ENCODE data around the gene DHRS2. TPM values are rescaled to one million over a fixed set of nuclear protein-coding genes. Genes with fewer than 3 reads are reported as not detected.

Gene DHRS2
- total and polyA plus RNA-seq, 2 donors (not counting 1 experiment from before 2014, with no cell fraction given) = not detected

- Histone ChIP-seq H4K20me1 (ENCODE audit: control insufficient read depth, insufficient read depth, low read length, poor library complexity, severe bottlenecking) (no peaks in the 10 kb centered on the region), H3K4me1 (ENCODE audit: control insufficient read depth in 2 of 2, insufficient read depth in 2 of 2, low read length in 2 of 2) (peaks cover 5 to 9% of the 10 kb centered on the region in 2 donors), H3K4me3 (ENCODE audit: control extremely low read depth in 1 of 5, extremely low read depth in 1 of 5, insufficient read depth in 1 of 5, low read depth in 2 of 5, low read length in 4 of 5) (no peak overlapping the region), H3K27me3 (replicated peaks in 1 of 4; ENCODE audit: control extremely low read depth in 1 of 4, control insufficient read depth in 3 of 4, insufficient read depth in 4 of 4, low read length in 3 of 4) (peaks cover 0 to 40% (median 23%) of the 10 kb centered on the region in 4 experiments), H2AFZ (ENCODE audit: insufficient read depth, low read depth, low read length, poor library complexity, severe bottlenecking) (no peak overlapping the region), H3K4me2 (replicated peaks; ENCODE audit: low read depth, low read length, poor library complexity, severe bottlenecking) (no peak overlapping the region), H3K79me2 (ENCODE audit: control insufficient read depth, insufficient read depth, low read length) (no peaks in the 10 kb centered on the region), H3K27ac (ENCODE audit: low read length in 2 of 2) (no peak overlapping the region), H3K9ac (ENCODE audit: low read length) (no peak overlapping the region), H3K36me3 (replicated peaks in 1 of 2; ENCODE audit: control extremely low read depth in 1 of 2, control insufficient read depth in 1 of 2, extremely low read depth in 1 of 2, insufficient read depth in 2 of 2, low read length in 1 of 2) (no peaks in the 10 kb centered on the region), H3K9me3 (ENCODE audit: control extremely low read depth in 1 of 3, control insufficient read depth in 2 of 3, insufficient read depth in 1 of 3, low read length in 2 of 3) (peaks cover 0 to 4% (median 1%) of the 10 kb centered on the region in 3 donors)
- Mint-ChIP-seq H3K27ac (no peak overlapping the region), H3K27me3 (peaks cover 44% of the 10 kb centered on the region), H3K4me3 (no peak overlapping the region), H3K9me3 (ENCODE audit: insufficient read depth) (no peaks in the 10 kb centered on the region), H3K4me1 (no peaks in the 10 kb centered on the region)
- 37% methylated on average over 7 of the region's 8 CpGs for WGBS (ENCODE audit: insufficient coverage)
- ATAC-seq (ENCODE audit: low read depth) (no peak), DNase-seq (no peak)
- ChIA-PET CTCF (no interaction called here), POLR2A (no interaction called here)
- intact Hi-C loops (cut with micrococcal nuclease) = no loop called here
- no peak for TF ChIP-seq EZH2 (IDR thresholded peaks at IDR 0.05; ENCODE audit: borderline replicate concordance, insufficient read depth, low read depth, low read length, poor library complexity, severe bottlenecking)
- TF ChIP-seq, protein P1, sequence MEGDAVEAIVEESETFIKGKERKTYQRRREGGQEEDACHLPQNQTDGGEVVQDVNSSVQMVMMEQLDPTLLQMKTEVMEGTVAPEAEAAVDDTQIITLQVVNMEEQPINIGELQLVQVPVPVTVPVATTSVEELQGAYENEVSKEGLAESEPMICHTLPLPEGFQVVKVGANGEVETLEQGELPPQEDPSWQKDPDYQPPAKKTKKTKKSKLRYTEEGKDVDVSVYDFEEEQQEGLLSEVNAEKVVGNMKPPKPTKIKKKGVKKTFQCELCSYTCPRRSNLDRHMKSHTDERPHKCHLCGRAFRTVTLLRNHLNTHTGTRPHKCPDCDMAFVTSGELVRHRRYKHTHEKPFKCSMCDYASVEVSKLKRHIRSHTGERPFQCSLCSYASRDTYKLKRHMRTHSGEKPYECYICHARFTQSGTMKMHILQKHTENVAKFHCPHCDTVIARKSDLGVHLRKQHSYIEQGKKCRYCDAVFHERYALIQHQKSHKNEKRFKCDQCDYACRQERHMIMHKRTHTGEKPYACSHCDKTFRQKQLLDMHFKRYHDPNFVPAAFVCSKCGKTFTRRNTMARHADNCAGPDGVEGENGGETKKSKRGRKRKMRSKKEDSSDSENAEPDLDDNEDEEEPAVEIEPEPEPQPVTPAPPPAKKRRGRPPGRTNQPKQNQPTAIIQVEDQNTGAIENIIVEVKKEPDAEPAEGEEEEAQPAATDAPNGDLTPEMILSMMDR (IDR thresholded peaks at IDR 0.05) = no peak
Observed at GRCh38 chr14:23694085-23694948, 58.2 kb downstream of the DHRS2 start.

Other genes starting within 250 kb of the DHRS2 start
- gene MYH6, start 228.1 kb upstream of the DHRS2 start, total RNA-seq = not detected in 2 replicates
- not detected in 2 replicates for gene MYH6, start 228.1 kb upstream of the DHRS2 start, polyA plus RNA-seq
- gene MYH7, start 200.7 kb upstream of the DHRS2 start, total RNA-seq = not detected in 2 replicates
- gene MYH7, start 200.7 kb upstream of the DHRS2 start, polyA plus RNA-seq = not detected in 2 replicates
- gene NGDN, start 166.7 kb upstream of the DHRS2 start, total RNA-seq = 81.8 and 84.4 TPM in 2 replicates
- 66.7 and 138 TPM in 2 replicates for gene NGDN, start 166.7 kb upstream of the DHRS2 start, polyA plus RNA-seq
- 2.5 and 2.8 TPM in 2 replicates for gene ZFHX2, start 84.6 kb upstream of the DHRS2 start, total RNA-seq
- 0.10 and 0.21 TPM in 2 replicates for gene ZFHX2, start 84.6 kb upstream of the DHRS2 start, polyA plus RNA-seq
- 21.4 and 21.5 TPM in 2 replicates for gene THTPA, start 80.1 kb upstream of the DHRS2 start, total RNA-seq
- gene THTPA, start 80.1 kb upstream of the DHRS2 start, polyA plus RNA-seq = 10.7 and 17.0 TPM in 2 replicates
- 627 and 648 TPM in 2 replicates for gene AP1G2, start 68.6 kb upstream of the DHRS2 start, total RNA-seq
- gene AP1G2, start 68.6 kb upstream of the DHRS2 start, polyA plus RNA-seq = 1,185 and 1,300 TPM in 2 replicates
- not detected in 2 replicates for gene JPH4, start 57.6 kb upstream of the DHRS2 start, total RNA-seq
- gene JPH4, start 57.6 kb upstream of the DHRS2 start, polyA plus RNA-seq = not detected in 2 replicates